ENCODE data around the gene ZIC5. TPM values are rescaled to one million over a fixed set of nuclear protein-coding genes. Genes with fewer than 3 reads are reported as not detected.

The ZIC5 gene
- total and polyA plus RNA-seq, 4 donors, result not detected

GRCh38 chr13:99967869-99968520, 3.6 kb downstream of the ZIC5 start:
- Histone ChIP-seq H3K4me1 (ENCODE audit: control insufficient read depth in 5 of 5, insufficient read depth in 5 of 5, low read length in 5 of 5) (peaks cover 0 to 27% (median 7%) of the 10 kb centered on the region in 5 donors), H3K4me3 (no peak overlapping the region), H3K9me3 (ENCODE audit: control insufficient read depth in 4 of 4, insufficient read depth in 3 of 4, low read length in 3 of 4) (peaks cover 0 to 10% (median 0%) of the 10 kb centered on the region in 4 donors), H3K27ac (ENCODE audit: low read depth in 1 of 2, low read length in 1 of 2) (no peak overlapping the region), H3K9ac (ENCODE audit: insufficient read depth in 1 of 2, low read length in 2 of 2) (no peak overlapping the region), H3K36me3 (ENCODE audit: control insufficient read depth in 4 of 4, insufficient read depth in 4 of 4, low read length in 4 of 4) (no peaks in the 10 kb centered on the region), H3K27me3 (ENCODE audit: control insufficient read depth in 3 of 3, insufficient read depth in 3 of 3, low read length in 2 of 3) (peaks cover 9 to 74% (median 69%) of the 10 kb centered on the region in 3 donors)
- DNase-seq (peak in 1 of 3 donors; percentile 15), ATAC-seq (ENCODE audit: insufficient read depth, low FRiP score) (no peak)
- 6 to 14% methylated on average over 41 to 58 of the region's 58 CpGs for WGBS, 2 donors
- no peak for TF ChIP-seq CTCF (IDR thresholded peaks at IDR 0.05; ENCODE audit: control extremely low read depth, extremely low read depth)

GRCh38 chr13:99967498-99967868, 4.1 kb downstream of the ZIC5 start:
- WGBS, 2 donors, result 37 to 57% methylated on average over 9 of the region's 9 CpGs
- no peak for TF ChIP-seq CTCF (IDR thresholded peaks at IDR 0.05; ENCODE audit: control extremely low read depth, extremely low read depth)
- ATAC-seq (ENCODE audit: insufficient read depth, low FRiP score) (no peak), DNase-seq (no peak)
- no peaks in the 10 kb centered on the region for H3K36me3 ChIP-seq (ENCODE audit: control insufficient read depth in 4 of 4, insufficient read depth in 4 of 4, low read length in 4 of 4)
- H3K4me1 ChIP-seq (ENCODE audit: control insufficient read depth in 5 of 5, insufficient read depth in 5 of 5, low read length in 5 of 5), result peaks cover 0 to 27% (median 7%) of the 10 kb centered on the region in 5 donors
- no peak overlapping the region for H3K27ac ChIP-seq (ENCODE audit: low read depth in 1 of 2, low read length in 1 of 2)
- peaks cover 0 to 10% (median 0%) of the 10 kb centered on the region in 4 donors for H3K9me3 ChIP-seq (ENCODE audit: control insufficient read depth in 4 of 4, insufficient read depth in 3 of 4, low read length in 3 of 4)
- H3K27me3 ChIP-seq (ENCODE audit: control insufficient read depth in 3 of 3, insufficient read depth in 3 of 3, low read length in 2 of 3), result peaks cover 6 to 74% (median 69%) of the 10 kb centered on the region in 3 donors
- H3K4me3 ChIP-seq, result no peak overlapping the region
- H3K9ac ChIP-seq (ENCODE audit: insufficient read depth in 1 of 2, low read length in 2 of 2), result no peak overlapping the region

GRCh38 chr13:99966064-99966805, 5.3 kb downstream of the ZIC5 start:
- WGBS, 2 donors, result 77 to 78% methylated on average over 8 of the region's 8 CpGs
- H3K27ac ChIP-seq (ENCODE audit: low read depth in 1 of 2, low read length in 1 of 2), result no peak overlapping the region
- peaks cover 0 to 19% (median 7%) of the 10 kb centered on the region in 5 donors for H3K4me1 ChIP-seq (ENCODE audit: control insufficient read depth in 5 of 5, insufficient read depth in 5 of 5, low read length in 5 of 5)
- H3K4me3 ChIP-seq, result no peak overlapping the region
- peaks cover 2 to 75% (median 71%) of the 10 kb centered on the region in 3 donors for H3K27me3 ChIP-seq (ENCODE audit: control insufficient read depth in 3 of 3, insufficient read depth in 3 of 3, low read length in 2 of 3)
- no peak for TF ChIP-seq CTCF (IDR thresholded peaks at IDR 0.05; ENCODE audit: control extremely low read depth, extremely low read depth)
- ATAC-seq (ENCODE audit: insufficient read depth, low FRiP score), result no peak
- no peak for DNase-seq
- H3K9ac ChIP-seq (ENCODE audit: insufficient read depth in 1 of 2, low read length in 2 of 2), result no peak overlapping the region
- H3K36me3 ChIP-seq (ENCODE audit: control insufficient read depth in 4 of 4, insufficient read depth in 4 of 4, low read length in 4 of 4), result no peaks in the 10 kb centered on the region
- peaks cover 0 to 5% (median 0%) of the 10 kb centered on the region in 4 donors for H3K9me3 ChIP-seq (ENCODE audit: control insufficient read depth in 4 of 4, insufficient read depth in 3 of 4, low read length in 3 of 4)
